IPS DF 4.7 (cell line): ENCODE results near the gene HSD17B11.
"Not testable (repeated sequence)": the region's sequence is repeated elsewhere in the genome, so short reads cannot be mapped to it uniquely, and the experiment has no call there.

Experiments used
- DNase-seq: peaks from one replicate; pipeline ENCODE4 v3.0.0-alpha.2; 2013; ENCODE audit warnings: low spot score; ENCODE audit errors: extremely low read depth

HSD17B11 gene

DNA sequence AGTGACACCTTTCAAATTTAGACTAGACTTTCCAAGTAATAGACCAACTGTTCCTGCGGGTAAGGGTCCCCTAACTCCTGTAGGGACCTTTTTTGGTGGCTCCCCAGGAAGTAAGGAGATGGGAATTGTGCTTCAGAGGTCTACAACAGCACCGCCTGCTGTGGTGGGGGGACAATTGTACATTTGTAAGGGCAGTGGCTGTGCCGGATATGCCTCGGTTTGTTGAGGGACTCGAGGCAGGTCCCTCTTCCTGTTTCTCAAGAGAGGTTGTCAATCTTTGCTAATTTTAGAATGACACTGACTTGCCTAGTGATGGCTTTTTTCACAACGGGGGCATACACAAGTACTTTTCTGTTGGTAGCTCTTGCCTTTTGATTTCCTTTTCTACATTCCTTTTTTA, 15.5 kb upstream of the HSD17B11 start:
- no peak for DNase-seq

DNA sequence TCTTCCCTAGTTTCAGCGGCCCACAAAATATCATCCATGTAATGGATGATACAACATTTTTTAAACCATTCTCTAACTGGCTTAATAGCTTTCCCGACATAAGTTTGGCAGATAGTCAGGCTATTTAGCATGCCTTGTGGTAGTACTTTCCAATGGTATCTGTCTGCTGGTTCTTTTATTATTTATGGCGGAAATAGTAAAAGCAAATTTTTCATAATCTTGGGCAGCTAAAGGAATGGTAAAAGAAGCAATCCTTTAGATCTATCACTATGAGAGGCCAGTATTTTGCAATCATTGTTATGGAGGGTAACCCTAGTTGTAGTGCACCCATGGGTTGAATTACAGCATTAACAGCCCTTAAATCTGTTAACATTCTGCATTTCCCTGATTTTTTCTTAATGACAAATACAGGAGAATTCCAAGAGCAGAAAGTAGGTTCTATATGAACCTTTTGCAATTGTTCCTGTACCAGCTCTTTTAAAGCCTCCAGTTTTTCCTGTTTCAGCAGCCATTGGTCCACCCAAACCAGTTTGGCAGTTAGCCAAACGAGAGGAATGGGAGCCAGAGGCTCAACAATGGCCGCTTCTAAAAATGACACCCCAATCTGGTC, 14.3 kb upstream of the HSD17B11 start:
- no peak for DNase-seq

DNA sequence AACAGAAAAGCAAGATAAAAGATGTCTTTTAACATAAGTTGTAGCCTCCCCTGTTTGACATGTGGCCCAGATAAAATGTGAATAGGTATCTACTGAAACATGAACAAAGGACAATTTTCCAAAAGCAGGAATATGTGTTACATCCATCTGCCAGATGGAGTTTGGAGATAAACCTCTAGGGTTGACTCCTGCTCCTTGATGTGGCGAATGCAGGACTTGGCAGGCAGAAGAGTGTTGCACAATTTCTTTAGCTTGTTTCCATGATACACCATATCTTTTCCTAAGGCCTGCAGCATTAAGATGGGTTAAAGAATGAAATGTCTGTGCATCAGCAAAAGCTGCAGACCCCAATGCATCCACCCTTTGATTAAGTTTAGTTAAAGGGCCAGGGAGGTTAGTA, 12.7 kb upstream of the HSD17B11 start:
- DNase-seq = not testable (repeated sequence)

DNA sequence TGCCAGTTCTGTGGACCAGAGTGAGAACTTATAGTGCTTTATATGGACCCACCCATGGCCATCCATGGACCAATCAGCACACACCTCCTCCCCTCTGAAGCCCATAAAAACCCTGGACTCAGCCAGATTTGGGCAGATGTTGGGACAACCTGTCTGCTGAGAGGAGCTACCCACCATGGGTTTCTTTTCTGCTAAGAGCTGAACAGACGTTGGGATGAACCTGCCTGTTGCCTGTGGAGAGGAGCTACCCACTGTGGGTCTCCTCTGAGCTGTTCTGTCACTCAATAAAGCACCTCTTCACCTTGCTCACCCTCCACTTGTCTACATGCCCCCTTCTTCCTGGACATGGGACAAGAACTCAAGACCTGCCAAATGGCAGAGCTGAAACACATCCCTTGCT, 9.0 kb upstream of the HSD17B11 start:
- no peak for DNase-seq

DNA sequence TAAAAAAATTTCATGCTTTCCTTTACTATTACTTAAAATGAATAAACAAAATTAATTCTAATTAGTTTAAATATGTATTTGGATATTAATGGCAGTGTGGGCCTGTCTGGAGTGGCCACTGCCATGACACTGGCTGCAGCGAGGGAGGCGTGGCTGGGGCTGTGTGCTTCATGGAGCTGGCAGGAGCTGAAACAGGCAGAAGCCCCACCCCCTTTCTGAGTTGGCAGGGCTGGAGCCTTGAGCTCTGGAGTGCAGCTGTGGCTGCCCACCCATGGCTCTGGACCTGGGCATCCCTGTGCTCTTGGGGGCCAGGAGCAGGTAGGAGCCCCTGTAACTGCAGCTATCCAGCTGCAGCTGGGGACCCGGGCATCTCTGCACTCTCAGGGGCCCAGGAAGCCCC, 8.2 kb upstream of the HSD17B11 start:
- DNase-seq = no peak

DNA sequence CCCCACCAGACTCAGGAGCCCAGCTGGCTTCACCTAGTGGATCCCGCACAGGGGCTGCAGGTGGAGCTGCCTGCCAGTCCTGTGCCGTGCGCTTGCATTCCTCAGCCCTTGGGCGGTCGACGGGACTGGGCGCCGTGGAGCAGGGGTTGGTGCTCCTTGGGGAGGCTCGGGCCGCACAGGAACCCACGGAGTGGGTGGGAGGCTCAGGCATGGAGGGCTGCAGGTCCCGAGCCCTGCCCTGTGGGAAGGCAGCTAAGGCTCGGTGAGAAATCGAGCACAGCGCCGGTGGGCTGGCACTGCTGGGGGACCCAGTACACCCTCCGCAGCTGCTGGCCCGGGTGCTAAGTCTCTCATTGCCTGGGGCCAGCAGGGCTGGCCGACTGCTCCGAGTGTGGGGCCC, 4.9 kb upstream of the HSD17B11 start:
- not testable (repeated sequence) for DNase-seq

DNA sequence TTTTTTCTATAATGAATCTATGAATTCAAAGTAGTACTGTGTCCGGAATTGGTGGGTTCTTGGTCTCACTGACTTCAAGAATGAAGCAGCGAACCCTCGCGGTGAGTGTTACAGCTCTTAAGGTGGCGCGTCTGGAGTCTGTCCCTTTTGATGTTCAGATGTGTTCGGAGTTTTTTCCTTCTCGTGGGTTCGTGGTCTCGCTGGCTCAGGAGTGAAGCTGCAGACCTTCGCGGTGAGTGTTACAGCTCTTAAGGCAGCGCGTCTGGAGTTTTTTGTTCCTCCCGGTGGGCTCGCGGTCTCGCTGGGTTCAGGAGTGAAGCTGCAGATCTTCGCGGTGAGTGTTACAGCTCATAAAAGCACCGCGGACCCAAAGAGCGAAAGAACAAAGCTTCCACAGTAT, 4.1 kb upstream of the HSD17B11 start:
- DNase-seq = not testable (repeated sequence)

DNA sequence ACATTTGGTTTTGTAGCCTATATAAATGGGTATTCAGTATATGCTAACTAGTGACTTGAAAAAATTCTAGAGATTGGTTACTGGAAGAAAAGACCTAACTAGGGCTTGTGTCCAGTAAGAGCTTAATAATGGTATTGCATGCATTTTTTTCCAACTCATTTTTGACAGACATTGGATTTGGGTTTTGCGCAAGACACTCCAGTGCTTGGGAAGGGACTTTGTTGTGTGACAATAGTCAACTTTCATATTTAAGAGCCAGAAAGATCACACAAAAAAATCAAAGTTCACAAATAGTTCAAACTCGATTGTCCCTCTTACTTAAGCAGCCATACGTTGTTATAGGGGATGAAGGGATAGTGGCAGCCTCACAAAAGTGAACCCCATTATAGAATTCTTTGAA, 1.2 kb upstream of the HSD17B11 start:
- DNase-seq = no peak

DNA sequence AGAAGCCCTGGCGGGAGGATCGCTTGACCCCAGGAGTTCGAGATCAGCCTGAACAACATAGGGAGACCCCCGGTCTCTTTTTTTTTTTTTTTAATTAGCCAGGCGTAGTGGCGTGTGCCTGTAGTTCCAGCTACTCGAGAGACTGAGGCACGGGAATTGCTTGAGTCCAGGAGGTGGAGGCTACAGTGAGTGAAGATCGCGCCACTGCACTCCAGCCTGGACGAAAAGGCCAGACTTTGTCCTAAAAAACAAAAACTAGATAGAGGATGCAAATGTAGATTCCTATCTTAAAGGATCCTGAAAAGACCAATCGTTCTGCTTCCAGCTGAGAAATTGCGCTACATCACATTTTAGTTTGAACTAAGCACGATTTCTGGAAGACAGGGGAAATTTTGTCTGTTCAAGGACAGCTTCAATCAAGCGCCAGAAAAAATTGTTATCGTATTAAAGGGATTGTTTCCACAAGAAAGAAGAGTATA, 627 bp upstream of the HSD17B11 start:
- DNase-seq = no peak

DNA sequence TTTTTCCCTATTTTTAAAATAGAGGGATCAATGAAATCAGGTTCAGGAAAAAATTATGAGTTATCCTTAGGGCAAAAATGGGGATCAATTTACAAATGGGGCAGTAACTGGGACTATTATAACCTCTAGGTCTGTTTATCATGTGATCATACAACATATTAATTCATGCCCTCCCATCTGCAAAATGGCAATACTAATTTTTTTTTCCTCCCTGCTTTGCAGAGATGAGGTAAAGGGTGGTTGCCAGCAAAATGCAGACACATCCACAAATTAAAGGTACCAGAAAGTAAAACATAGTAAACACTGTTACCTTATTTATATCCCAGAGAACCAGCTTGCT, 467 bp downstream of the HSD17B11 start:
- DNase-seq = no peak

DNA sequence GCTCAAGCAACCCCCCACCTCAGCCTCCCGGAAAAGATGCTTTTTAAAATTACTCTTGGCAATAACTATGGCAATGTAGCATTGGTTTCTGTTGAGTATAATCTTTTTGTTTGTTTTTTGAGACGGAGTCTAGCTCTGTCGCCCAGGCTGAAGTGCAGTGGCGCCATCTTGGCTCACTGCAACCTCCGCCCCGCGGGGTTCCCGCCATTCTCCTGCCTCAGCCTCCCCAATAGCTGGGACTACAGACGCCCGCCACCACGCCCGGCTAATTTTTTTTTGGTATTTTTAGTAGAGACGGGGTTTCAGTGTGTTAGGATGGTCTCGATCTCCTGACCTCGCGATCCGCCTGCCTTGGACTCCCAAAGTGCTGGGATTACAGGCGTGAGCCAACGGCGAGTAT, 933 bp downstream of the HSD17B11 start:
- DNase-seq = not testable (repeated sequence)

DNA sequence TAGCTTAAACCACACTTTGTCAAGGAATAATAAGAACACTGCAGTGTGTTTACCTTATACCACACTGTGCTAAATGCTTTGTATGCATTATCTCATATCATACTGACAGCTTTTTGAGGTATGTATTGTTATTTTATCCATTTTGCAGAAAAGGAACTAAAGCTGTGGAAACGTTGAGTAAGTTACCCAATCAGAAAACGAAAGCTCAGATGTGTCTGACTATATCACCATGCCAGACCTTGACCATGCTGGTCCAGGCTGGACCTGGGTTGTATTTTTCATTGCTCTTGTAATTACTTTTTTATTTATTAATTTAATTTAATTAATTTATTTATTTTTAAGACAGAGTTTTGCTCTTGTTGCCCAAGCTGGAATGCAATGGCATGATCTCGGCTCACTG, 2.1 kb downstream of the HSD17B11 start:
- DNase-seq = no peak

DNA sequence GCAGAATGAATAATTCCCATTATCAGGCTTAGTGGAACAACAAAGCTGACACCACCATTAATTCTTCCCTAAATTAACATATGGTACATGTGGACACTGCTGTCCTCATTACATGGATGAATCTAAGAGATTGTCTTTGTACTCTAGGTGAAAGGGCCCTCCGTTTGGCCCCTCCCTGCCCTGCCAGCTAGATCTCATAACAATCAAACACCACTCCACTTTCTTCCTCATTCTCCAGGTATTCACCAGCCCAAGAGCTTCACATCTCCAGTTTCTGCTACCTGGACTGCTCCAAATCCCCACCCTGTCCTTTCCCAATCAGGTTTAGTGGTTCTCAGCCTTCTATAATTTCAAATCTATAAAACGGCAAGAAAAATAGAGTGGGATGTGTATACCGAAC, 3.8 kb downstream of the HSD17B11 start:
- DNase-seq = no peak

DNA sequence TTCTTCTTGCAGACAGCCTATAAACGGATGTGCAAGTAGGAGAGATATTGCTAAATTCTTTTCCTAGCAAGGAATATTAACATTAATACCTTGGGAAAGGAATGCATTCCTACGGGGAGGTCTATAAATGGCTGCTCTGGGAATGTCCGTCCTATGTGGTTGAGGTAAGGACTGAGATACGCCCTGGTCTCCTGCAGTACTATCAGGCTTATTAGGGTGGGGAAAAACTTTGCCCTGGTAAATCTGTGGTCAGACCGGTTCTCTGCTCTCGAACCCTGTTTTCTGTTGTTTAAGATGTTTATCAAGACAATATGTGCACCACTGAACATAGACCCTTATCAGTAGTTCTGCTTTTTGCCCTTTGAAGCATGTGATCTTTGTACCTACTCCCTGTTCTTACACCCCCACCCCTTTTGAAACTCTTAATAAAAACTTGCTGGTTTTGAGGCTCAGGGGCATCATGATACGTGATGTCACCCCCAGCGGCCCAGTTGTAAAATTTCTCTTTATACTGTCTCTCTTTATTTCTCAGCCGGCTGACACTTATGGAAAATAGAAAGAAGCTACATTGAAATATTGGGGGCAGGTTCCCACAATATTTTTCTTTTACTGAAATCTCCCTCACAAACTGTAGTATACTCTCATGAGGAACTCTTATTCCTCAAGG, 6.4 kb downstream of the HSD17B11 start:
- DNase-seq = not testable (repeated sequence)

DNA sequence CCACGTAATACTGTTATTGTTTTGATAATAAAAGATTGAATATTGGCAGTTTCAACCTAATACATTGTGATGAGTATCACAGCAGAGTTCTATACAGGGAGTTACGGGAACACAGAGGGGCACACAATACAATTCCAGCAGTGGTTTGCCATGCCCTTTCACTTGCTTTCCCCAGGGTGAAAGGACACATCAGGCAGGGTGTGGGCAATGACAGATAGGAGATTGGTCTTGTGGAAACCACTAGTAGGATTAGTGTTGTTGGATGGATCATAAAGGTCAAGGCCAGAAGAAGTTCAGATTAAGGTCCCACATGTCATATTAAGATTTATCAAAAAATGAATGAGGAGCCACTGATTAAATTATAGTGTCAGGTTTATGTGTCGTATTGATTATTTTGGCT, 8.1 kb downstream of the HSD17B11 start:
- no peak for DNase-seq

DNA sequence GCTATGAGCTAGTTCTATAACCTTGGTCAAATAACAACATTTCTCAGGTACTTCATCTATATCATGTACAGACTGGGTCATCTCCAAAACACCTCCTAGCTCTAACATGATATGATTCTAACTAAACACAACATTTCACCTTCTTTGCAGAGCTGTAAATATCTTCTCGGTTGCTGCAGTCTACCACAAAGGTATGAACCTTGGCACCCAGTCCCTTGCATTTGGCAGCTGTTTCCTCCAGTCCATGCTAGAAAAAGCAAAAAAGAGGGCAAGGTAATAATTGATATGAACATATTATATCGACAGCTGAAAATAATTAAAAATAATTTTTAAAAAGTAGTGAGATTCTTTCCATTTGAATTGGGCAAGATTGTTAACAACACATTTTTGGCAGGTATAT, 8.9 kb downstream of the HSD17B11 start:
- no peak for DNase-seq

DNA sequence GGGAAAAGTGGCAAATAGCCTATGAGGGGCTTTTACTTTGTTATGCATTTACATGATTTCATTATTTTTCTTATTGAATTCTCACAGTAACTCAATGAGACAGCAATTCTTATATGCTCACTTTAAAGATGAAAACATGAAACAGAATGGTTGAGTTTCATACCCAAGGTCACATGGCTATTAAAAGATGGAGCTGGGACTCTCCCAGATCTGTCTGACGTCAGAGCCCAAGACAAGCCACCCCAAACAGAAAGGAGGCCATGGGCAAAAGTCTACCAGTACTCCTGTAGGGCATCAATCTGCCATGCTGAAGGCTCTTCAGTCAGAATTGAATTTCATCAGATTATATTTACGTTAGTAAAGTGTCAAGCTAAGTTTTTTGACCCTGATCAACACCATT, 13.2 kb downstream of the HSD17B11 start:
- DNase-seq = no peak

DNA sequence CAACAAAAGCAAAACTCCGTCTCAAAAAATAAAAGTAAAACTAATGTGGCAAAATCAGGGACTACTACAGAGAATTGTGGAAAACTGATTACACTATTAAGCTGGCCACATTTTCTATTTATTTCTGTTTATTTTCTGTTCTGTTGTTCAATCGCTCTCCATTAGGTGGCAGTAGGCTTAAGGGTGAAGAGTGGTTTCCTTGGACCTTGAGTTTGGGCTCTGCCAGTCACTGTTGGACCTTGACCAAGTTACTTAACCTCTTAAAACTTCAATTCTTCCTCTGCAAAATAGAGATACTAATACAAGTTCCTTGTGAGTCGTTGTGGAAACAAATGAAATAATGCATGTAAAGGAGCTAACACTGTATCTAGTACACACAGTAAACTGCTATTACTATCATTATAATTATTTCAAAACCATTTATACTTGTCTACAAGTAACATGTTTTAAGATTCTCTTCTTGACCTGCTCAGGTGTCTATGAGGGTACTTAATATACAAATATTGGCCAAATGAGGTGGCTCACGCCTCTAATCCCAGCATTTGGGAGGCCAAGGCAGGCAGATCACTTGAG, 15.2 kb downstream of the HSD17B11 start:
- DNase-seq = no peak

DNA sequence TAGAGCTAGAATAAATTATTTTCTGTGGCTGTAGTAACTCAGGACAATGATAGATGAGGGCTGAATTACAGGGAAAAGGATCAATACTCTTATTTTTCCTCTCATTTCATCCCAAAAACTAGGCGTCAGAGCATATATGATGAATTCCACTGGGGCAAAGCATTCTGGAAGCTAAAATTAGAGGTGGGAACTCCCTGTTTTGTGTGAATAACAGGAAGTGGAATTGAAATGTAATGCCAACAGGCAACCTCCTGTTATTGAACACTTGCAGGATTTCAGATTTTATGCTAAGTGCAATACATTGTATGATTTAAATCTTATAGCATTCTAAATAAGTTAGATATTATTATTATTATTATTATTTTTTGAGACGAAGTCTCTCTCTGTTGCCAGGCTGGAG, 20.9 kb downstream of the HSD17B11 start:
- DNase-seq = no peak

DNA sequence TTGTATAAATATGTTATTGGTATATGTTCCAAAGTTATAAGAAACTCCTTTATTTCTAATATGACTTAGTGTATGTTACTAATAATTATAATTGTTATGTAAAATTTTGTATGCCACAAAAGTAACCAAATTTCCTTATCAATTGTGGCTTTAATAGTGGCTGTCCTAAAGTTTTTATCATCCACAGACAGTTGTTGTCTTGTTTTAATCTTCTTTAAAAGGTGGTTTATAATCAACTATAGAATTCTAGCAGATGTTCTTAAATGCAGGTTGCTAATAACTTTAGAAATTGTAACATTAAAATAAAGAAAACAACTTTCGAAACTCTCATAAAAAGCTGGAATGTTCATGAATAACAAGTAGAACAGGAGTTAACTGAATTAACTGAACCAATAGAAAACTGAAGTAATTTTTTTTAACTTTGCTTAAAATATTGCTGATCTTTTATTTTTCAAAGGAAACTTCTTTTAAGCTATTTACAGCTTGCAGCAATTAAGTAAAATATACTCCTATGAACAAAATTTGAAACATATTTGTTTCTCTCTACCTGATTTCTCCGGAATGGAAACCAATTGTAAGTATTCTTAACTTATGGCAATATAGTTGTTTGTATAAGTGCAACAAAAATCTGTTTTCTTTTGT, 24.3 kb downstream of the HSD17B11 start:
- DNase-seq = no peak

DNA sequence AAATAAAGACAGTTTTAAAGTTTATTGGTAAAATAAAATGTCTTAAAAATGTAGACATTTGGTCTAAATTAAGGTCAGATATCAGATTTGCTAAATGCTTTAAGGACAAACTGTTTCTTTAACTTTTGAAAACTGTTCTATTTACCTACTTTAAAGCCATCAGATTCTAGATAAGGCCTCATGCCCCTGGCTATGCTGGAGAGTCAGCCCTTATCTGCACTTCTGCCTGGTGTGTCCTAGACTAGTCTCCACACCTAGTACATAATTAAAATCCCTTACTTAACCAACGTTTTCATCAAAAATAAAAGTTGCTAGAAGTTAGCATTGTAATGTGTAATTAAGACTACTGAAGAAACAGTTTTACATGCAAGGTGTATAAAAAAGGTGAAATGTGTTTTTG, 25.6 kb downstream of the HSD17B11 start:
- no peak for DNase-seq

DNA sequence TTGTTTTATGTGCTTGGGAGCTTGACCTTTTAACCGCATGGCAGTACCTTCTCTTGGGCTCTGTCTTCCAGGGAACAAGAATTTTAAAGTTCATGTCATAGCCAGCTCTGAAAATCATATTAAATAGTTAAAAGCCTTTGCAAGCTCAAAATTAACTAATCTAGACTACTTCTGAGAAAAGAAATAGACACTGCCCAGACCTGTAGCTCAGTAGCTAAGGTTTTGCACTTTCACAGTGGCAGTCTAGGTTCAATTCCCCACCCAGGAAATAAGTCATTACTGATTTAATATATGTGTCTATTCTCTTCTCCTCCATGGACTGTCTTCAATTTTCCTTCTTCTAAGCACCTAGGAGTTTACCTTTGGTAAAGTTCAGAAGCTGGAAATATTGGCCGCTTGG, 27.4 kb downstream of the HSD17B11 start:
- no peak for DNase-seq
